Retinal pigment epithelial cell (primary cell): ENCODE measurements around the gene PDE4D.

Experiments used
- DNase-seq: peaks from one replicate; pipeline ENCODE4 v3.0.0-alpha.2; 2010; ENCODE audit warnings: low read depth
- H3K4me3 ChIP-seq: 2 replicates; pipeline ENCODE4 v1.5.1; 2011; ENCODE audit warnings: mild to moderate bottlenecking, low read length, control low read depth, moderate library complexity
- TF ChIP-seq, protein P1 (sequence below): conservative IDR thresholded peaks from 2 replicates; pipeline ENCODE4 v1.5.1; 2011; ENCODE audit warnings: low read depth, low read length, control low read depth, inconsistent platforms

Gene PDE4D

DNA sequence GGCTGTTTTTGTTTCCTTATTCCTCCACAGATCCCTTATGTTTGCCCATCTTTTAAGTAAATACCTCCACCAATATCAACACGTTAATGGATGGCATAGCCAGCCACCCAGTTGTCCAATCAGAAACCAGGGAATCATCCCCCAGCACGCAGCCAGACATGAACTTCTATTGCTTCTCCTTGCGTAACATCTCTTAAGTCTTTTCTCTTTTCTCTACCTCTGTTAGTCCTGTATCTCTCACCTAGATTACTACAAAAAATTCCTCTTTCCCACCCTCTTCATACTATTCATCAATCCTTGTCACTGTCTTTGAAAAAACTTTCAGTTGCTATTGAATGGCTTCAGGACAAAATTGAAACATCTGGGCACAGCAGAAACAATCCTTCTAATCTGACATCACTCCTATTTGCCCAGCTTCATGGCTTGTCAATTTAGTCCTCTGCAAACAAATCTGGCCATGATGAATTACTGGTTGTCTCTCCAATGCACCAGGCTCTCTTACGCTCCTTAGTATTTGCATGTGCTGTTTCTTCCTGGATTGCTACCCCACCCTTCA is 961.4 kb downstream of the PDE4D start:
- DNase-seq = no peak

DNA sequence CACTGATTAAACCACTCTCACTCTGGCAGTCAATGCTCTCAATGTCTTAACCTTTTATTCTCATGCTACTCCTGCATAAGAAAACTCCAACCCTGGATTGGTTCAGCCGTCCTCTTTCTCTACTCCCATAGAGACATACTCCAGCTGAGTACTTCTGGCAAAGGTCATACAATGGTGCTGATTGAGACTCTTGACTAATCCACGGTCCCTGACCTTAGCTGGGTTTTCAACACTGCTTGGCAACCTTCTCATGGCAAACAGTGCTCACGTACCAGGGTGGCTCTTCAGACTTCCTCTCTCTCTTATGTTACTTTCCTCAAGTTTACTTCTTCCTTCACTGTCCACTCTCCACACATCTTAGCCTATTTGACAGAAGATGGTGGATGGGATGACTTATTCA is 963.0 kb downstream of the PDE4D start:
- no peak overlapping the region for H3K4me3 ChIP-seq
- no peak for DNase-seq
- TF ChIP-seq, protein P1, sequence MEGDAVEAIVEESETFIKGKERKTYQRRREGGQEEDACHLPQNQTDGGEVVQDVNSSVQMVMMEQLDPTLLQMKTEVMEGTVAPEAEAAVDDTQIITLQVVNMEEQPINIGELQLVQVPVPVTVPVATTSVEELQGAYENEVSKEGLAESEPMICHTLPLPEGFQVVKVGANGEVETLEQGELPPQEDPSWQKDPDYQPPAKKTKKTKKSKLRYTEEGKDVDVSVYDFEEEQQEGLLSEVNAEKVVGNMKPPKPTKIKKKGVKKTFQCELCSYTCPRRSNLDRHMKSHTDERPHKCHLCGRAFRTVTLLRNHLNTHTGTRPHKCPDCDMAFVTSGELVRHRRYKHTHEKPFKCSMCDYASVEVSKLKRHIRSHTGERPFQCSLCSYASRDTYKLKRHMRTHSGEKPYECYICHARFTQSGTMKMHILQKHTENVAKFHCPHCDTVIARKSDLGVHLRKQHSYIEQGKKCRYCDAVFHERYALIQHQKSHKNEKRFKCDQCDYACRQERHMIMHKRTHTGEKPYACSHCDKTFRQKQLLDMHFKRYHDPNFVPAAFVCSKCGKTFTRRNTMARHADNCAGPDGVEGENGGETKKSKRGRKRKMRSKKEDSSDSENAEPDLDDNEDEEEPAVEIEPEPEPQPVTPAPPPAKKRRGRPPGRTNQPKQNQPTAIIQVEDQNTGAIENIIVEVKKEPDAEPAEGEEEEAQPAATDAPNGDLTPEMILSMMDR = no peak

More for the DNA sequence above, 961.4 kb downstream of the PDE4D start:
- no peak overlapping the region for H3K4me3 ChIP-seq
- TF ChIP-seq, protein P1 = no peak

DNA sequence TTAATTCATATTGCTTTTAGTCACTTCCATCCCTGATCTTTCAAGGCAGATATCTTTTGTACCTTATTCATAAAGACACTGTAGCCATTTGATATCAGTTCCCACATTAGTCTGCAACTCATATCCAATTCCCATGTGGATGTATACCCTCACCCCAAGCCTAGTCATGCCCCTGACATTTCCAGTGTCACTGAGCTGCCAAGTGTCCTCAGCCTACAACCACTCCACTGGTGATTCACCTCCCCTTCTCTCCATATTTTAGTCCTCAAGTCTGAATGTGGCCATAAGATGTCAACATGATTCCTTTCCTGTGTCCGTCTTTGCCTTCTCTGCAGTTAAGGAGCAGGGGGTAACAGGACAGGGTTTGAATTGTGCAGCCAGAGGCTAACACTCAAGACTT is 963.8 kb downstream of the PDE4D start:
- TF ChIP-seq, protein P1 = no peak
- H3K4me3 ChIP-seq = no peak overlapping the region
- no peak for DNase-seq

DNA sequence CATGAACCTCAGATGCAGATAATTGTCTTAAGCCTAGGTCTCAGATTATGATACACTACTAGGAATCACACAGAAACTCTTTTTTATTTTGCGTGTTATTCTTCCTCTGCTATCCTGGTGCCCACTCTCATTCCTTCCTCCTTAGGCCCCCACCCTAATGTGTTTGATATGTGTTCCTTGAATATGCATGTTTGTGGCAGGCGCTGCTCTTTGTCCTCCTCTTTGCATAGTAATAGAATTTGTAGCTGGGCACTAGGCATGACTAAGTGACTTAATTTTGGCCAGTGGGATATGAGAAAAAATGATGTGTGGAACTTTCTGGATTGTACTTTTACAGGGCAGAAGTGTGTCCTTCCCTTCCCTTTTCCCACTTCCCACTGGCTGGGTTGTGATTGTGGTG is 965.6 kb downstream of the PDE4D start:
- DNase-seq = no peak
- TF ChIP-seq, protein P1 = no peak
- no peak overlapping the region for H3K4me3 ChIP-seq

DNA sequence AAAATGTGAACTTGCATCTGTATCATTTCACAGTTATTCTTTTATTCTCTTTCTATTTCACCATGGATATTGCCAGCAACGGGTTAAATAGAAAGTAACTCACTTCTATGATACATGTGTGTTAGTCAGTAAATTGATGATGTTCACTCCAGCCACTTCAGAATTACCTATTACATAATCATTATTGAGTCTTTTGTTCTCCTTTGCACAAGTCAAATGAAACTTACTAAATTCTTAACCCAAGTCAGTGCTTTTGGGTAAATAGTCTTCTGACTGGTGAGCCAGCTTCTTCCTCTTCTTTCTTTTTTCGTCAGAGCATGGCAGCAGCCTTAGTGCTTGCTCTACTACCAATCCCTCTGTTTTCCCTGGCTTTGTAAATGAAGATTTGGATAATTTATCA is 966.3 kb downstream of the PDE4D start:
- TF ChIP-seq, protein P1 = no peak
- DNase-seq = no peak
- H3K4me3 ChIP-seq = no peak overlapping the region

DNA sequence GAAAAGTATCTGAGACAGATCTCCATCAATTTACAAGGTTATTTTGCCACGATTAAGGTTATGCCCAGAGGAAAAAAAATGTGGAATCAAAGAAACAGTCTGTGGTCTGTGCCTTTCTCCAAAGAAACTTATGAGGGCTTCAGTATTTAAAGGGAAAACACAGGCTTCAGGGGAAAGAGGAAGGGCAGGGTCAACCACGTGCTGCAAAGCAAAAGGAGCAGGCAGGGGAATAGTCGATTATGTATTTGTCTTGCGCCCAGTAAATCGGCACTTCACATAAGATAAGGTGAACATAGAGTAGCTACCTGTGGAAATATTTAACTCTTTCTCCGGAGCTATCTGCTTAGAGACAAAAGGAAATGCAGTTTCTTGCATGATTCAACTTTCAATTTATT is 967.0 kb downstream of the PDE4D start:
- no peak overlapping the region for H3K4me3 ChIP-seq
- TF ChIP-seq, protein P1 = no peak
- no peak for DNase-seq

DNA sequence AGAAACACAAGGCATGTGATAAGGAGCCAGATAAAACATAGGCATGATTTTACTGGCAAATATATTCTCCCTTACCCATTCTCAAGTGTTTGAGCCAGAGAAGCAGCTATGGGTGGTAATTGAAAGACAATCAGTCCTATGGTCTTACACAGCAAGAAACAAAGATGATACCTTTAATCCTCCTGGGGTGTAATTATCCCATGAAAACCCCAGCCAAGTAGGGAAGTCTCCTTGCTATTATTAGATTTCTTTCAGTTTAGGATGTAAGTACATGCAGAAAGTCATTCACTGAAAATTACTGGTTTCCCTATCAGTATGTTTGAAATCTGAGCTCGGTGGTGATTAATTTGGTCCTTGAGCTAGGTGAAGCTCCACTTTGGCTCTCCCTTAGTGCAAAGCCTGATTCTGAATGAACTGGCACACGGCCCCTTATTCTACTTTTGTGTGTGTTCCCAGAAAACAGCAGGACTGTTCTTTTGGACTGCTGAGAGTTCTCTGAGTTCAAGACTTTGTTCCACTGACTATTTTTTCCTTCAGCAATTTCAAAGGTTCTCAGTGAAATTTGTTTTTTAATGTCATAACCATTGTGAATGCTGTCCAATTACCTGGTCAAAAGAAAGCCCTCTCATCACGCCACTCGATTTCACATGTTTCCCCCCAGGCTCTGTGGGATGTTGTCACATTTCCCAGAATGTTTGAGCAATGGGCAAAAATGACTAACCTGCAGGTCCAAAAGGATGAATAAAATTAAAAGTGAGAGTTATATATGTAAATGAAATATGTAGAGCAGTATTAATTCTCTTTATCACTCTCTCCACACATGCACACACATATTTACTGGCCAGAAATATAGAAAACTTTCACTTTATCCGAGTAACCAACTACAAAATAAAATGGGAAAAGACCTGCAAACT is 967.6 kb downstream of the PDE4D start:
- DNase-seq = no peak
- TF ChIP-seq, protein P1 = no peak
- no peak overlapping the region for H3K4me3 ChIP-seq
